ENCODE results near the gene SERGEF.

Gene SERGEF

GRCh38 chr11:17927681-17928343 lies 85.0 kb downstream of the SERGEF start:
- H3K4me3 ChIP-seq (ENCODE audit: low read length): no peak overlapping the region
- DNase-seq (ENCODE audit: low read depth): no peak
- no peak for TF ChIP-seq CTCF (conservative IDR thresholded peaks at IDR 0.05; ENCODE audit: low read depth, low read length)

GRCh38 chr11:17927041-17927440 lies 85.8 kb downstream of the SERGEF start:
- no peak overlapping the region for H3K4me3 ChIP-seq (ENCODE audit: low read length)
- TF ChIP-seq CTCF (conservative IDR thresholded peaks at IDR 0.05; ENCODE audit: low read depth, low read length): no peak
- no peak for DNase-seq (ENCODE audit: low read depth)

DNA sequence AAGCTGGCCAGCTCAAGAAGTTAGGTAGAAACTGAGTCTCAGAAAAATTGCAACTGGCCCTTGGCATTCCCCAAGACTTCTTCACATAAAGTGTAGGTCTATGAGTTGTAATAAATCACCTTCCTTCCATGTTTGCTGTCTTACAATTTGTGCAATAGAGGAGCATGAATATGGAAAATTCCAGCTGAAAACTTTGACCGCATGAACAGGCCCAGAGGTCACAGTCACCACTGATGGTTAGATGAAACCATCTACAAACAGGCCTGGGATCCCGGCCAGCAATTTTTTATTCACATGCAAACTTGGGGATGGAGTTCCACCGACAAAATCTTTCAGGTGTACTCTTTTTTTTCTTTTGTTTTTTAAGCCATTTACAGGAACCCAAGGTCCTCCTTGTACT lies 88.1 kb downstream of the SERGEF start:
- no peak for TF ChIP-seq CTCF (conservative IDR thresholded peaks at IDR 0.05; ENCODE audit: low read depth, low read length)

DNA sequence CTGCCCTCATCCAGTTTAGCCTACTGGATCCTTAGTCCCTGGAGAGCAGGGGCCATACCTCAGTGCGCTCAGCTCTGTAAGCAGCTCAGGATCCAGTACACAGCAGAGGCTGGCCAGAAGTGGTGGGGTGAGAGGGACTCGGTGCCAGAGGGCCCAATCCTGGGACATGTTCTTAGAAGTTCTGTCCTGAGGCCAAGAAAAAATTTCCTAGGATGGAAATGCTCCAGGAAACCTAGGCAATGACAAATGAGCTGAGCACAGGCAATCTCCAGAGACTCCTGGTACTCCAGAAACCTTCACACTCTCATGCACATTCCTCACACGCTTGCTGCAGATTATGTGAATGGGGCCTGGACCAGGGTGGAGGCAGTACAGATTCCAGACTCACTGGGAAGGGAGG lies 89.6 kb downstream of the SERGEF start:
- no peak overlapping the region for H3K4me3 ChIP-seq (ENCODE audit: low read length)
- no peak for TF ChIP-seq CTCF (conservative IDR thresholded peaks at IDR 0.05; ENCODE audit: low read depth, low read length)
- peak; percentile 60 for DNase-seq (ENCODE audit: low read depth)

More for the DNA sequence above, 88.1 kb downstream of the SERGEF start:
- H3K4me3 ChIP-seq (ENCODE audit: low read length): no peak overlapping the region
- no peak for DNase-seq (ENCODE audit: low read depth)

DNA sequence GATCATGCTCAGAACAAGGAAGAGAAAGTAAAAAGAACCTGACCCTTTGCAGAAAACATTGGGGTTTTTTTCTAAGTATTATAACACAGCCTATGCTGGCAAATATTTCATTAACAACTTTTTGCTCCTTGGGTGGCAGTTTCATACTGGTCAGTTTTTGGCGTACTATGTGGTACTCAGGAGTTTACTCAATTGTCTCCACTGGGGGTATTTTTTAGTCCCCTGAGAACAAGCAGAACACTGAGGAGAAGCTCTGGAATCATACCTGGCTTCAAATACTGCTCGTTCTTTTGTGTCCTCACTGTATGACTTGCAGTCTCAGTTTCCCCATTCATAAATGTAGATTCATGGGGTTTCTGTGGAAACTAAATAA lies 90.4 kb downstream of the SERGEF start:
- no peak for DNase-seq (ENCODE audit: low read depth)
- no peak overlapping the region for H3K4me3 ChIP-seq (ENCODE audit: low read length)
- TF ChIP-seq CTCF (conservative IDR thresholded peaks at IDR 0.05; ENCODE audit: low read depth, low read length): no peak

GRCh38 chr11:17921659-17922415 lies 91.0 kb downstream of the SERGEF start:
- TF ChIP-seq CTCF (conservative IDR thresholded peaks at IDR 0.05; ENCODE audit: low read depth, low read length): no peak
- no peak for DNase-seq (ENCODE audit: low read depth)
- no peak overlapping the region for H3K4me3 ChIP-seq (ENCODE audit: low read length)
